ENCODE results near the gene SIAH2. TPM values are rescaled to one million over a fixed set of nuclear protein-coding genes. Genes with fewer than 3 reads are reported as not detected.

The SIAH2 gene
- total RNA-seq, 2 experiments from 2014 or later, result 22.2 to 29.1 TPM

DNA sequence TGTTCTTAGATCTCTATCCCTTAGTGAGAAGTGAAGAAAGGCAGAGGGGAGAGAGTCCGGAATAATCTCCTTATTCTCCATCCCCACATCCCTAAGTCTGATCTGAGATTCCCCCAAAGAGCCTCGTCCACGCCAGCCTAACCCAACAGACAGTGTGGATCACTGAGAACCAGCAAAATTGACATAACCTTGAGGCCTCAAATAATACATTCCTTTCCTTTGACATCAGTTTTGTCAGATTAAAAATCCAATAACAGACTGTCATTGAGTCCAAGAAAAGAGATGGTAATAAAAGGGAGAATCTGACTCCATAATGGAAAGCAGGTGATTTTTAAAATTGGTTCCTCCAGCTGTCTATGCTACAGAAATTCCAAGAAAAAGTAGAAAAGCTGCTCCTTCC is 7.7 kb upstream of the SIAH2 start:
- no peaks in the 10 kb centered on the region for H3K9me3 ChIP-seq (ENCODE audit: low read length)
- TF ChIP-seq, protein P1, sequence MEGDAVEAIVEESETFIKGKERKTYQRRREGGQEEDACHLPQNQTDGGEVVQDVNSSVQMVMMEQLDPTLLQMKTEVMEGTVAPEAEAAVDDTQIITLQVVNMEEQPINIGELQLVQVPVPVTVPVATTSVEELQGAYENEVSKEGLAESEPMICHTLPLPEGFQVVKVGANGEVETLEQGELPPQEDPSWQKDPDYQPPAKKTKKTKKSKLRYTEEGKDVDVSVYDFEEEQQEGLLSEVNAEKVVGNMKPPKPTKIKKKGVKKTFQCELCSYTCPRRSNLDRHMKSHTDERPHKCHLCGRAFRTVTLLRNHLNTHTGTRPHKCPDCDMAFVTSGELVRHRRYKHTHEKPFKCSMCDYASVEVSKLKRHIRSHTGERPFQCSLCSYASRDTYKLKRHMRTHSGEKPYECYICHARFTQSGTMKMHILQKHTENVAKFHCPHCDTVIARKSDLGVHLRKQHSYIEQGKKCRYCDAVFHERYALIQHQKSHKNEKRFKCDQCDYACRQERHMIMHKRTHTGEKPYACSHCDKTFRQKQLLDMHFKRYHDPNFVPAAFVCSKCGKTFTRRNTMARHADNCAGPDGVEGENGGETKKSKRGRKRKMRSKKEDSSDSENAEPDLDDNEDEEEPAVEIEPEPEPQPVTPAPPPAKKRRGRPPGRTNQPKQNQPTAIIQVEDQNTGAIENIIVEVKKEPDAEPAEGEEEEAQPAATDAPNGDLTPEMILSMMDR (conservative IDR thresholded peaks at IDR 0.05; ENCODE audit: low read length), result no peak
- no peak for TF ChIP-seq EZH2phosphoT487 (IDR thresholded peaks at IDR 0.05; ENCODE audit: borderline replicate concordance, low read depth, low read length)
- peaks cover 20% of the 10 kb centered on the region for H3K4me1 ChIP-seq (ENCODE audit: insufficient read depth, low read length, poor library complexity, severe bottlenecking)
- H3K9me2 ChIP-seq (ENCODE audit: insufficient read depth, low read length), result no peaks in the 10 kb centered on the region
- no peaks in the 10 kb centered on the region for H3K36me3 ChIP-seq (ENCODE audit: insufficient read depth, low read length)
- ChIA-PET CTCF (ENCODE audit: unreplicated experiment) (no interaction called here), POLR2A (interaction anchor here (1.7 kb wide), 1 partner anchor 9 kb away, joined by 4 read pairs; no protein-coding TSS in a partner anchor)
- no TSS peak for BruUV-seq (replicated peaks)
- H3K79me2 ChIP-seq (ENCODE audit: insufficient read depth, low read depth, low read length), result no peaks in the 10 kb centered on the region
- H4K20me1 ChIP-seq (ENCODE audit: insufficient read depth, low read length), result no peaks in the 10 kb centered on the region
- intact Hi-C loops (cut with micrococcal nuclease; ENCODE audit: unreplicated experiment), result no loop called here
- no peak overlapping the region for H3K4me2 ChIP-seq (ENCODE audit: low read length)
- H3K27ac ChIP-seq (ENCODE audit: low read depth, low read length, poor library complexity, severe bottlenecking), result no peak overlapping the region
- no peak overlapping the region for H2AFZ ChIP-seq (ENCODE audit: low read length)
- no peak for DNase-seq (ENCODE audit: low spot score)
- no peak overlapping the region for H3K4me3 ChIP-seq (ENCODE audit: low read depth, low read length, poor library complexity, severe bottlenecking)

DNA sequence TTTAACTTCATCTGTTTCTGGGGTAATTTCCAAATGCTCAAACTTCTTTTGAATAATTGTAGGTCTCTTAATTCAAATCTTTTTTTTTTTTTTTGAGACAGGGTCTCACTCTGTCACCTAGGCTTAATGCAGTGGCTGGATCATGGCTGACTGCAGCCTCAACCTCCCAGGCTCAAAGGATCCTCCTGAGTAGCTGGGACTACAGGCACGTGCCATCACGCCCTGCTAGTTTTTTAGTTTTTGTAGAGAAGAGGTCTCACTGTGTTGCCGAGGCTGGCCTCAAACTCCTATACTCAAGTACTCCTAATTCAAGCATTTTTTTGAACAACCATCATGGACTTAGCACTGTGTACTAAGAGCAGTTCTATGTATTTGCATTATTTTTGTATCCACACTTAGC is 3.8 kb upstream of the SIAH2 start:
- Histone ChIP-seq H2AFZ (ENCODE audit: low read length) (peak overlapping the region; percentile 47; the same call in 1 of the 2 replicates), H4K20me1 (ENCODE audit: insufficient read depth, low read length) (peaks cover under 1% of the 10 kb centered on the region; the same call in 1 of the 2 replicates), H3K27ac (ENCODE audit: low read depth, low read length, poor library complexity, severe bottlenecking) (no peak overlapping the region), H3K79me2 (ENCODE audit: insufficient read depth, low read depth, low read length) (peaks cover 5% of the 10 kb centered on the region; the same call in 1 of the 2 replicates), H3K9me2 (ENCODE audit: insufficient read depth, low read length) (no peaks in the 10 kb centered on the region), H3K4me3 (ENCODE audit: low read depth, low read length, poor library complexity, severe bottlenecking) (peak overlapping the region; percentile 48), H3K4me1 (ENCODE audit: insufficient read depth, low read length, poor library complexity, severe bottlenecking) (peaks cover 46% of the 10 kb centered on the region), H3K4me2 (ENCODE audit: low read length) (peak overlapping the region; percentile 96), H3K36me3 (ENCODE audit: insufficient read depth, low read length) (no peaks in the 10 kb centered on the region), H3K9me3 (ENCODE audit: low read length) (no peaks in the 10 kb centered on the region)
- CTCF ChIA-PET (ENCODE audit: unreplicated experiment), result interaction anchor here (1.2 kb wide), 1 partner anchor 22 kb away, joined by 3 read pairs; no protein-coding TSS in a partner anchor
- DNase-seq (ENCODE audit: low spot score), result no peak
- TF ChIP-seq EZH2phosphoT487 (IDR thresholded peaks at IDR 0.05; ENCODE audit: borderline replicate concordance, low read depth, low read length), result no peak
- TF ChIP-seq, protein P1 (conservative IDR thresholded peaks at IDR 0.05; ENCODE audit: low read length), result no peak
- POLR2A ChIA-PET, result interaction anchor here (0.7 to 1.9 kb wide), 11 partner anchors 9 to 338 kb away, joined by 3 to 8 read pairs (median 4); partner anchors contain the start of gene SERP1
- intact Hi-C loops (cut with micrococcal nuclease; ENCODE audit: unreplicated experiment), result no loop called here
- BruUV-seq (replicated peaks), result no TSS peak

Measured in OCI-LY7 (cell line).